IPS-20b (cell line): ENCODE data around the gene TMEM158.

Source experiments
- H3K27ac ChIP-seq: one replicate; pipeline ENCODE4 v1.5.1; 2013; ENCODE audit warnings: low read length
- H3K27me3 ChIP-seq: 2 replicates; pipeline ENCODE4 v1.6.1; 2013; ENCODE audit warnings: mild to moderate bottlenecking, low read length, inconsistent platforms; ENCODE audit not compliant: insufficient read depth
- H3K36me3 ChIP-seq: 2 replicates; pipeline ENCODE4 v1.6.1; 2013; ENCODE audit warnings: low read depth, mild to moderate bottlenecking, inconsistent platforms, low read length, moderate library complexity; ENCODE audit not compliant: insufficient read depth
- H3K4me1 ChIP-seq: 2 replicates; pipeline ENCODE4 v1.6.1; 2013; ENCODE audit warnings: mild to moderate bottlenecking, control low read depth, inconsistent platforms, low read length, moderate library complexity; ENCODE audit not compliant: insufficient read depth
- H3K4me3 ChIP-seq: 2 replicates; pipeline ENCODE4 v1.5.1; 2013; ENCODE audit warnings: mild to moderate bottlenecking, low read length, inconsistent platforms
- H3K9ac ChIP-seq: 2 replicates; pipeline ENCODE4 v1.6.1; 2013; ENCODE audit warnings: low read depth, mild to moderate bottlenecking, inconsistent platforms, low read length, moderate library complexity
- H3K9me3 ChIP-seq: 2 replicates; pipeline ENCODE4 v1.6.1; 2013; ENCODE audit warnings: mild to moderate bottlenecking, low read depth, low read length, inconsistent platforms; ENCODE audit not compliant: insufficient read depth

The TMEM158 gene

DNA sequence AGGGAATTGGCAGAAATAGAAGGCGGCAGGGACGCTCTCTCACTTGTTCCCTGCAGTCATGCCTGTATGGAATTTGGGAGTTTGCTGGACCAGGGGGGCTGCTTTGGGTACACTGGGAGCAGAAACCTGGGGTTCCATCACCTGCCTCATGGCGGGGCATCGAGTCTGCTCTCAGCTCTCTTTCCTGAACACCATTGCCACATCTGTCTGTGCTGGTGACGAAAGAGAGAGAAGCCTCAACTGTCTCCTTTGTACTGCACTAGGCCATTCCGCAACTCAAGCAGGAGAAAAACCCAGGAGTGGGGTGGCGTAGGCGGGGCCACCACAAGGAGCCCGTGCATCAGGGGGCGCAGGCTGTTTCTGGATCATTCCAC, 14.0 kb downstream of the TMEM158 start:
- Histone ChIP-seq H3K9me3 (no peaks in the 10 kb centered on the region), H3K9ac (no peak overlapping the region), H3K27ac (no peak overlapping the region), H3K36me3 (no peaks in the 10 kb centered on the region), H3K27me3 (peaks cover 7% of the 10 kb centered on the region), H3K4me3 (no peak overlapping the region), H3K4me1 (peaks cover 3% of the 10 kb centered on the region; the same call in 1 of the 2 replicates)

DNA sequence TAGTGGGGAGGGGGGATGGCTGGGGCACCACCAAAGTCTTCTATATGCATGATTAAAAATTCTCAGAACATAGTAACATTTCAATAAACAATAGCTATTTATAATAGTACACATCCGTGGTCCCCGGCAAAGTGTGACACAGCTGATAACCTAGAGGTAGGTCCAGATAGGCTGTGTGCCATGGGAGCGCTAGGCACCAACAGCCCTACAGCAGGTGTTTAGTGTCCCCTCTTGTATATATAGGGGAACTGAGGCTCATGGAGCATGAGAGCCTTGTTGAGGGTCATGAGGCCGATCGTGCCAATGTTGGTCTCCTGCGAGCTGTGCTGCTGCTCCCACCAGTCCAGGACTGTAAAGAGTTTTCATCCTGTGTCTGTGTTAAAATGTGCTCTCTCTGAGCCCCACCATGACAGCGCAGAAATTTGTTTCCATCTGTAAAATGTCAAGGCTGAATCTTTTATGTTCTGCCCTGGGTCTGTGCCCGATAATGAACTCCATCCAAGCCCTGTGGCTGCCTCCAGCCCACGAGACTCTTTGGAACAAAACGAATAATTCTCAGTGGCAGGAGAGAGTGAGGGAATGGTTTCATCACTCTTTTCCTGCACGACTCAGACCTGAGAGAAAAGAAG, 14.5 kb downstream of the TMEM158 start:
- Histone ChIP-seq H3K4me3 (no peak overlapping the region), H3K27me3 (peaks cover 7% of the 10 kb centered on the region), H3K9me3 (no peaks in the 10 kb centered on the region), H3K36me3 (no peaks in the 10 kb centered on the region), H3K9ac (no peak overlapping the region), H3K4me1 (peaks cover 3% of the 10 kb centered on the region; the same call in 1 of the 2 replicates), H3K27ac (no peak overlapping the region)

- H3K27ac ChIP-seq: no peak overlapping the region
These were observed 15.6 kb downstream of the TMEM158 start for GRCh38 chr3:45210308-45211041.

GRCh38 chr3:45209526-45209925, 16.6 kb downstream of the TMEM158 start:
- Histone ChIP-seq H3K4me1 (peaks cover 3% of the 10 kb centered on the region; the same call in 1 of the 2 replicates), H3K9ac (no peak overlapping the region), H3K27me3 (peaks cover 7% of the 10 kb centered on the region), H3K4me3 (no peak overlapping the region), H3K27ac (no peak overlapping the region), H3K36me3 (no peaks in the 10 kb centered on the region), H3K9me3 (no peaks in the 10 kb centered on the region)

More at GRCh38 chr3:45210308-45211041, 15.6 kb downstream of the TMEM158 start:
- no peak overlapping the region for H3K9ac ChIP-seq
- H3K36me3 ChIP-seq: no peaks in the 10 kb centered on the region
- peaks cover 3% of the 10 kb centered on the region; the same call in 1 of the 2 replicates for H3K4me1 ChIP-seq
- H3K4me3 ChIP-seq: no peak overlapping the region
- peaks cover 7% of the 10 kb centered on the region for H3K27me3 ChIP-seq
- H3K9me3 ChIP-seq: no peaks in the 10 kb centered on the region

DNA sequence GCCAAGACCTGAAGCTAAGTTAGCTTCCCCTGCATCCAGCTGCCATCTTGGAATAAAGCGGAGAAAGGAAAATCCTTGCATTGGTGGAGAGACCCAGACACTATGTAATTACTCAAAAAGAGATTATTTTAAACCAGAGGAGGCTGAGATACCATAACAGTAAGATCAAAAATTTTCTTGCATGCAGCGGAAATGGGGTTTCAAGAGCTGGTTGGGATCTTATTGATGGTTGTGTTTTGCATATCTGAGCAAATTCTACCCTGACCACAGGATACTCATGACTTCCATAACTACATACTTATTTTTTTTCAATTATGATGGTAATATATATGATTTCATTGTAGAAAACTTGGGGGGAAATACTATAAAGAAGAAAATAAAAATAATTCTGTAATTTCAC, 17.5 kb downstream of the TMEM158 start:
- Histone ChIP-seq H3K27ac (no peak overlapping the region), H3K27me3 (peaks cover 7% of the 10 kb centered on the region), H3K36me3 (no peaks in the 10 kb centered on the region), H3K4me1 (no peaks in the 10 kb centered on the region; the same call in 1 of the 2 replicates), H3K9me3 (no peaks in the 10 kb centered on the region), H3K9ac (no peak overlapping the region), H3K4me3 (no peak overlapping the region)

DNA sequence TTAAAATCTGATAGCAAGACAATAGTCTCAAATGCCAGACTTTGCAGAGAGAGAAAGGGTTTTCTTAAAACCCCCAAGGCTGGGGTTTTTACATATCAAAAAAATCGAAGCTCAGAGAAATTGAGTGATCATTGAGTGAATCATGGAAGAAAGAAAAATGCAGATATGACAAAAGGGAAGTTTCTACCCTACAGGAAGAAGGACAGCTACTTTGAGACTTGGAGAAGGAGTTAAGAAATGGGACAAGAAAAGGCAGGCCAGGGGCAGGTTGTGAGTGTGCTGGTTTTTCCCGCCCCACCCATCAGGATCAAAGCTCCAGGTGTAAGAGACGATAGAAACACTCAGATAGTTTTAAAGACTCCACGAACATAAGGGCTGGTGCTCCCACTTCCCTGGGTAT, 18.6 kb downstream of the TMEM158 start:
- H3K9me3 ChIP-seq: no peaks in the 10 kb centered on the region
- H3K27ac ChIP-seq: no peak overlapping the region
- H3K36me3 ChIP-seq: no peaks in the 10 kb centered on the region
- H3K27me3 ChIP-seq: peaks cover 7% of the 10 kb centered on the region
- no peaks in the 10 kb centered on the region; the same call in 1 of the 2 replicates for H3K4me1 ChIP-seq
- no peak overlapping the region for H3K4me3 ChIP-seq
- no peak overlapping the region for H3K9ac ChIP-seq

DNA sequence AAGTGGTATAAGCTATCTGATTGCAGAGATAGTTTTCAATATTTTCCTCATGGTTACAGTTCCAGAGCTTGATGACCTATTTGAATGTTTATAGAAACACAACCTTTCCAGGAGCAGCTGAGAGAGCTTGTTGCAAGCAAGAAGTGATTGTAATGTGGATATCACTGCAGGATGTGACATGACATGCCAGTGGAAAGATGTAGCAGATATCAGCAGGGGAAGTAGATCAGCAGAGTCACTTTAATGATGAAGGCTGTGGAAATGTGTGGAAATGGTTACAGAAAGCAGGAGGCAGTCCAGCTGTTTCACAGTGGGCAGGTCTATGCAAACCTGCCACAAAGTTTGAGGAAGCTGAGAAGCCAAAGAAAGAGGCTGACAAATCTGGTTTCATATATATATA, 21.0 kb downstream of the TMEM158 start:
- Histone ChIP-seq H3K9me3 (no peaks in the 10 kb centered on the region), H3K27ac (no peak overlapping the region), H3K27me3 (peaks cover 4% of the 10 kb centered on the region), H3K36me3 (no peaks in the 10 kb centered on the region), H3K4me1 (no peaks in the 10 kb centered on the region; the same call in 1 of the 2 replicates), H3K4me3 (no peak overlapping the region), H3K9ac (no peak overlapping the region)

- Histone ChIP-seq H3K27ac (no peak overlapping the region), H3K36me3 (no peaks in the 10 kb centered on the region), H3K9me3 (no peaks in the 10 kb centered on the region), H3K27me3 (no peaks in the 10 kb centered on the region), H3K4me3 (no peak overlapping the region), H3K4me1 (peaks cover 5% of the 10 kb centered on the region; the same call in 1 of the 2 replicates), H3K9ac (no peak overlapping the region)
These were observed 22.0 kb downstream of the TMEM158 start for GRCh38 chr3:45204136-45204535.

DNA sequence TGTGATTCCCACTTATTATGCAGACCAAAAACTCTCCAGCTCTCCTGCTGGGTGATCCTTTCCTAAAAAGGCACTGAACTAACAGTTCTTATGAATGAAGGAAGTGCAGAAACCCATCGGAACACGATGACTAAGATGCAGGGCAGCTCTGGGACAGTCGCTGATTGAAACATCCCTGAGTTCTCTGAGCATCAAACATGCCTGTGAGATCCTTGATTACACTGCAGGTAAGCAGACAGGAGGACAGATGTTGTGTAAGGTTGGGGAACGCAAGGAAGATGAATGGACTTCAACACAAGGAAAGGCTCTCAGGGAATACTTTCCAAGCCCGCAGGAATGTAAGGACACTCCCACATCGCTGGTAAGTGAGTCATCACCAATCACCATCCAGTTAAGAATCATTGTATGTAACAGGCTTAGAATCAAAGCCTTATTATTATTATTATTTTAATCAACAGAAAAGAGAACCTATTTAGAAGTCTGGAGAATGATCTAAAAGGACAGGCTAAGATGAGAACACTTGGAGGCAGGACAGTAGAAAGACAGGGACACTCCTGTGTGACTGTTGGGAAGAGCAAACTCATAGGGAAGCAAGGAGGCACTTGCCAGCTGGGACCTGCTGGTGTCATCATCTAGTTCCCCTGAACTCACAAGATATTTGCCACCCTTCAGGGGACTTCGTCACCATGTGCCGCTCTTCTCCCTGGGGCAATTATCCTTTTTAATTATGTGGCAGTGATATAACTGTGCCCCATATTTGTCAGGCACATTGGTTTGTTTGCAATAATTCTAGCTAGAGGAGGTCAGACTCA, 26.0 kb downstream of the TMEM158 start:
- no peak overlapping the region for H3K27ac ChIP-seq
- H3K4me1 ChIP-seq: peaks cover 5% of the 10 kb centered on the region; the same call in 1 of the 2 replicates
- H3K4me3 ChIP-seq: no peak overlapping the region
- H3K36me3 ChIP-seq: no peaks in the 10 kb centered on the region
- no peaks in the 10 kb centered on the region for H3K27me3 ChIP-seq
- no peaks in the 10 kb centered on the region for H3K9me3 ChIP-seq
- no peak overlapping the region for H3K9ac ChIP-seq

DNA sequence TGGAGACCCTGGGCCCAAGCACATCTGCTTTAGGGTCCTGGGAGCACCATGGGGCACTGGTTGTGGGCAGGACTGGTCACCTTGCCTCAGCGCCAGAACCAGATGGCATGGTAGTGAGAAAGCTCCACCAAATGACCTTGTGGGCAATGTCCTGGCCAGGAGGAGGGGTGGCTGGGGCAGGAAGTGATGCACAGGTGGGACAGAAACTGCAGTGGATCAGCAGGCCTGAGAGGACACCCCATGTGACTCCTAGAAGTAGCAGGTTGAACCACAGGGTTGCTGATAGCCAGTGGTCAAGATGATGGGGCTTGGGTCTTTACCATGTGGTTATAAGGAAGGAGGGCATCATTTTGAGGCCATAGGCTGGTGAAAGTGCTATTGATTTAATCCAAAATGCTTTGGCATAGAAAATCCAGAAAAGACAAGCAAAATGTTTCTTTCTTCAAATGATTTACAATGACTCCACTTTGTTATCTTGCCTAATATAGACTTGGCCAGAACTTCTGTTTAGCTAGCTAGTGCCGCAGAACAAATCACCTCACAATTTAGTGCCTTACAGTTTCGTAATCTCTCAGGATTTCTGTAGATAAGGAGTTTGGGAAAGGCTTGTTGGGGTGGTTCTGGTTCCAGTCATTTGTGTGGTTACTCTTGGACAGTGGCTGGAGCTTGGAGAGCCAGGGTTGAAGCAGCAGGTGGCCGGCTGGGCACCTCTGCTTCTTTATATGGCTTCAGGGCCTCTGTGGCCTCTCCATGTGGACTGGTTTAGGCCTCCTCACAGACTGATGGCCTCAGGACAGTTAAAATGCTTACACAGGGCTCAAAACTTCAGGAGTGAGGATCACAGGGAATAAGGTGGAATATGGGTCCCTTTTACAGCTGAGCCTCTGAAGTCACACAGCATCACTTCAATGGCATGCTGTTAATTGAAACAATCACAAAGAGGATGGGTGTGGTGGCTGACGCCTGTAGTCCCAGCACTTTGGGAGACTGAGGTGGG, 27.5 kb downstream of the TMEM158 start:
- Histone ChIP-seq H3K9me3 (no peaks in the 10 kb centered on the region), H3K27ac (no peak overlapping the region), H3K36me3 (no peaks in the 10 kb centered on the region), H3K27me3 (no peaks in the 10 kb centered on the region), H3K4me1 (peaks cover 5% of the 10 kb centered on the region; the same call in 1 of the 2 replicates), H3K9ac (no peak overlapping the region), H3K4me3 (no peak overlapping the region)

DNA sequence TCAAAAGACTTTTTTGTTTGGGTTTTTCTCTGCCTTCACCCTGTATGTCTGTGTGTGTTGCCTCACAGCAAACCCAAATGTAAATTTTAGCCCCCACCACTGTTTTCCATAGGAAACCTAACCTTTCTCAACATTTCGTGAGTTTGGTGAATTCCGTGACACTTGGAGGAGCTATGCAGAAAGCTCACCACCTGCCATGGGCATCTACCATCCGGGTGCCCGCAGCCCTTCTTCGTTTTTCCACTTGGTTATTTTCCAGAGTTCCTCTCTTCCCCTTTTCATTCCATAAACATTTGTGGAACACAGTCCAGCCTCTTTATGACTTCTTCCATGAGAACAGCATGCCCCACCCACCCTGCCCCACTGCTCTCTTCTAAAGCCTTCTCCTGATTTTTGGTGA, 31.3 kb downstream of the TMEM158 start:
- no peak overlapping the region for H3K27ac ChIP-seq
- no peak overlapping the region for H3K9ac ChIP-seq
- H3K36me3 ChIP-seq: no peaks in the 10 kb centered on the region
- H3K9me3 ChIP-seq: no peaks in the 10 kb centered on the region
- H3K4me3 ChIP-seq: no peak overlapping the region
- H3K4me1 ChIP-seq: peaks cover 3% of the 10 kb centered on the region; the same call in 1 of the 2 replicates
- H3K27me3 ChIP-seq: no peaks in the 10 kb centered on the region
